GM23338 (cell line): Measurements from ENCODE around the gene FRMD3. TPM values are rescaled to one million over a fixed set of nuclear protein-coding genes. Genes with fewer than 3 reads are reported as not detected.
A peak's percentile ranks its signal among the peaks of the same experiment; 100 is the strongest.

ENCODE experiments used
- ATAC-seq: fragments of 200-7000 bp; cut with Tn5 transposase; 3 replicates; pipeline ENCODE4 v1.9.1; 2020
- DNase-seq: peaks from one replicate; pipeline ENCODE4 v3.0.0-alpha.2; 2015; ENCODE audit warnings: low spot score
- H2AFZ ChIP-seq: fragments of 200-600 bp; sonication (generic); 2 replicates; pipeline ENCODE4 v1.8.0; 2016; ENCODE audit warnings: antibody characterized with exemption, mild to moderate bottlenecking, moderate library complexity
- H3F3A ChIP-seq: fragments of 200-600 bp; sonication (generic); replicated peaks from 2 replicates; pipeline ENCODE4 v1.8.0; 2017; ENCODE audit warnings: antibody characterized with exemption, mixed run types, low read depth
- H3K27ac ChIP-seq: fragments of 200-600 bp; sonication (generic); 2 replicates; pipeline ENCODE4 v1.6.1; 2016; ENCODE audit warnings: low read depth
- H3K27me3 ChIP-seq: fragments of 200-600 bp; sonication (generic); 2 replicates; pipeline ENCODE4 v1.8.0; 2016; ENCODE audit warnings: mild to moderate bottlenecking, mixed run types, moderate library complexity; ENCODE audit not compliant: insufficient read depth
- H3K36me3 ChIP-seq: fragments of 200-600 bp; sonication (generic); 2 replicates; pipeline ENCODE4 v1.8.0; 2016; ENCODE audit warnings: mild to moderate bottlenecking; ENCODE audit not compliant: insufficient read depth
- H3K4me1 ChIP-seq: fragments of 200-600 bp; sonication (generic); 2 replicates; pipeline ENCODE4 v1.8.0; 2016; ENCODE audit warnings: mild to moderate bottlenecking, moderate library complexity; ENCODE audit not compliant: insufficient read depth
- H3K4me2 ChIP-seq: fragments of 200-600 bp; sonication (generic); 2 replicates; pipeline ENCODE4 v1.7.1; 2017; ENCODE audit warnings: mixed run types
- H3K4me3 ChIP-seq: fragments of 200-600 bp; sonication (generic); 2 replicates; pipeline ENCODE4 v1.6.1; 2016; ENCODE audit warnings: mixed run types
- H3K79me2 ChIP-seq: fragments of 200-600 bp; sonication (generic); replicated peaks from 2 replicates; pipeline ENCODE4 v1.8.0; 2017; ENCODE audit warnings: mild to moderate bottlenecking; ENCODE audit not compliant: insufficient read depth
- H3K9me2 ChIP-seq: fragments of 200-600 bp; sonication (generic); 2 replicates; pipeline ENCODE4 v1.8.0; 2017; ENCODE audit not compliant: insufficient read depth
- H4K20me1 ChIP-seq: fragments of 200-600 bp; sonication (generic); replicated peaks from 2 replicates; pipeline ENCODE4 v1.8.0; 2017; ENCODE audit warnings: mild to moderate bottlenecking; ENCODE audit not compliant: insufficient read depth
- H3K27ac Mint-ChIP-seq: 2 replicates; pipeline ENCODE4 v1.8.0; 2020; ENCODE audit warnings: inconsistent platforms, mild to moderate bottlenecking, moderate library complexity, mixed read lengths
- H3K27me3 Mint-ChIP-seq: 3 replicates; pipeline ENCODE4 v1.8.0; 2022; ENCODE audit warnings: low read depth, mild to moderate bottlenecking, moderate library complexity, mixed read lengths, inconsistent platforms; ENCODE audit not compliant: insufficient read depth, poor library complexity
- H3K36me3 Mint-ChIP-seq: 3 replicates; pipeline ENCODE4 v1.8.0; 2021; ENCODE audit warnings: low read depth, mild to moderate bottlenecking, inconsistent platforms, moderate library complexity, mixed read lengths
- H3K4me1 Mint-ChIP-seq: 3 replicates; pipeline ENCODE4 v1.8.0; 2020; ENCODE audit warnings: mild to moderate bottlenecking, inconsistent platforms, mixed read lengths
- H3K4me3 Mint-ChIP-seq: 3 replicates; pipeline ENCODE4 v1.8.0; 2021; ENCODE audit warnings: moderate library complexity, mild to moderate bottlenecking, inconsistent platforms, mixed read lengths
- H3K9me3 Mint-ChIP-seq: 3 replicates; pipeline ENCODE4 v1.8.0; 2020; ENCODE audit warnings: moderate library complexity, mild to moderate bottlenecking, inconsistent platforms, mixed read lengths
- CREB1 ChIP-seq: fragments of 250-450 bp; sonication (Bioruptor Pico); IDR thresholded peaks from 2 replicates; pipeline ENCODE4 v1.5.0; 2020; ENCODE audit warnings: low read depth, mild to moderate bottlenecking, moderate library complexity
- CTCF ChIP-seq, 2 experiments: fragments of 200-600 bp in 1 of 2; sonication (generic) in 1 of 2; conservative IDR thresholded peaks; 2 replicates each; pipeline versions ENCODE4 v1.5.1 to v1.6.1; 2016 to 2017; ENCODE audit warnings: antibody characterized with exemption in 2 of 2, low read depth in 2 of 2, mild to moderate bottlenecking in 2 of 2, moderate library complexity in 1 of 2
- ETS1 ChIP-seq: IDR thresholded peaks from 2 replicates; pipeline ENCODE4 v1.6.1; 2016; ENCODE audit warnings: antibody characterized with exemption
- EZH2 ChIP-seq: fragments of 200-600 bp; sonication (generic); IDR thresholded peaks from one replicate; pipeline ENCODE4 v1.8.0; 2017; ENCODE audit warnings: antibody characterized with exemption, mild to moderate bottlenecking, low read depth; ENCODE audit not compliant: unreplicated experiment
- EZH2phosphoT487 ChIP-seq: fragments of 200-600 bp; sonication (generic); IDR thresholded peaks from one replicate; pipeline ENCODE4 v1.8.1; 2018; ENCODE audit warnings: antibody characterized with exemption; ENCODE audit not compliant: unreplicated experiment
- JUNB ChIP-seq: IDR thresholded peaks from one replicate; pipeline ENCODE4 v1.6.1; 2016; ENCODE audit warnings: antibody characterized with exemption; ENCODE audit not compliant: unreplicated experiment
- NANOG ChIP-seq: IDR thresholded peaks from 2 replicates; pipeline ENCODE4 v1.6.1; 2016; ENCODE audit warnings: antibody characterized with exemption, borderline replicate concordance
- POLR2AphosphoS5 ChIP-seq: IDR thresholded peaks from 2 replicates; pipeline ENCODE4 v1.6.1; 2016; ENCODE audit warnings: antibody characterized with exemption, low read depth
- REST ChIP-seq: IDR thresholded peaks from one replicate; pipeline ENCODE4 v1.6.1; 2018; ENCODE audit warnings: antibody characterized with exemption; ENCODE audit not compliant: unreplicated experiment
- STAT1 ChIP-seq: IDR thresholded peaks from one replicate; pipeline ENCODE4 v1.6.1; 2016; ENCODE audit warnings: antibody characterized with exemption; ENCODE audit not compliant: unreplicated experiment
- ZNF114 ChIP-seq: fragments of 250-450 bp; sonication (Bioruptor Pico); IDR thresholded peaks from 2 replicates; pipeline ENCODE4 v1.5.0; 2020; ENCODE audit warnings: mild to moderate bottlenecking, moderate library complexity
- ZNF331 ChIP-seq: fragments of 250-450 bp; sonication (Bioruptor Pico); IDR thresholded peaks from 2 replicates; pipeline ENCODE4 v1.5.0; 2020; ENCODE audit warnings: low read depth, mild to moderate bottlenecking, moderate library complexity
- ZNF462 ChIP-seq: fragments of 250-450 bp; sonication (Bioruptor Pico); IDR thresholded peaks from 2 replicates; pipeline ENCODE4 v1.5.0; 2020; ENCODE audit warnings: mild to moderate bottlenecking, moderate library complexity
- polyA plus RNA-seq: library from polyadenylated mRNA; unstranded; fragments of >200 nt; fragmentation: Nextera tagmentation; extraction: Ambion mirVana; gene quantifications from 2 replicates; pipeline ENCODE4 v1.2.1, GENCODE V29; 2016
- total RNA-seq: library from RNA; depleted of rRNA; stranded (reverse); fragments of >200 nt; shearing (Covaris generic); gene quantifications from 2 replicates; pipeline ENCODE4 v1.2.3, GENCODE V29; 2014

Gene FRMD3
- total and polyA plus RNA-seq, 2 experiments from 2014 or later: 0.47 to 1.2 TPM

- Mint-ChIP-seq H3K27ac (no peak overlapping the region), H3K36me3 (no peaks in the 10 kb centered on the region), H3K4me1 (peaks cover 43% of the 10 kb centered on the region), H3K27me3 (peaks cover 7% of the 10 kb centered on the region), H3K4me3 (no peak overlapping the region), H3K9me3 (no peaks in the 10 kb centered on the region; the same call in 2 of the 3 replicates)
- Histone ChIP-seq H3K27ac (no peak overlapping the region), H3K27me3 (no peaks in the 10 kb centered on the region), H3K9me2 (peaks cover 3% of the 10 kb centered on the region; the same call in 1 of the 2 replicates), H3F3A (no peaks in the 10 kb centered on the region), H3K4me2 (peak overlapping the region; percentile 33; the same call in 1 of the 2 replicates), H3K79me2 (no peaks in the 10 kb centered on the region), H3K36me3 (no peaks in the 10 kb centered on the region), H2AFZ (peak overlapping the region; percentile 18), H4K20me1 (no peaks in the 10 kb centered on the region), H3K4me3 (no peak overlapping the region), H3K4me1 (peaks cover 42% of the 10 kb centered on the region)
- TF ChIP-seq ETS1: no peak
- TF ChIP-seq POLR2AphosphoS5: no peak
- TF ChIP-seq EZH2phosphoT487: no peak
- TF ChIP-seq EZH2: no peak
- no peak for TF ChIP-seq ZNF462 (CRISPR knock-in tag)
- TF ChIP-seq REST: no peak
- no peak for TF ChIP-seq ZNF331 (CRISPR knock-in tag)
- TF ChIP-seq ZNF114 (CRISPR knock-in tag): no peak
- no peak for TF ChIP-seq STAT1
- no peak for TF ChIP-seq JUNB
- no peak for TF ChIP-seq NANOG
- TF ChIP-seq CREB1 (CRISPR knock-in tag): no peak
- no peak for TF ChIP-seq CTCF (conservative IDR thresholded peaks at IDR 0.05; ENCODE audit: low read depth in 2 of 2)
- DNase-seq (peak; percentile 39), ATAC-seq (peak; percentile 40; the same call in 1 of the 3 replicates)
Measured at GRCh38 chr9:83469722-83470121, 68.5 kb downstream of the FRMD3 start.
